Stimulated activated CD4-positive, alpha-beta T cell treated with anti-CD3 and anti-CD28 coated beads, Interleukin-4, amount 100 ng/mL, for 24 hours (primary cell): Measurements from ENCODE around the gene RAB11FIP4.

ENCODE experiments used
- DNase-seq: peaks from one replicate; pipeline ENCODE4 v3.0.0-alpha.2; 2020

The RAB11FIP4 gene

DNA sequence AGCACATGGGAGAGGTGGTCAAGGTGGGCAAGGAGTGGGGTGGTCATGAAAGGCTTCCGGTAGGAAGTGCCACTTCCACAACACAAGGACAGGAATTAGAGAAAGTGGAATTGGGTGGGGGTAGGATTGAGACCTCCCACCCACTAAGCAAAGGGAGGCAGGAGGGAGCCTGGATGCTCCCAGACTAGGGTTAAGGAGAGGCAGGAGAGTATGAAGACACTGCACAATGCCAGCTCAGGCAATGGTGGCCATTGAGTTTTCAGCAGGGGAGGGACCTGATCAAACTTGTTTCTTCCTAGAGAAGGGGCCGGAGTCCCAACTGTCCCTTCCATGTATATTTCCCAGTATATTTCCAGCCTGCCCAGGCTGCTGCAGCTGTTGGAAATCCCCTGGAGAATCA is 3.1 kb upstream of the RAB11FIP4 start:
- DNase-seq, result no peak

GRCh38 chr17:31388770-31389656 is 2.5 kb upstream of the RAB11FIP4 start:
- peak; percentile 30 for DNase-seq

DNA sequence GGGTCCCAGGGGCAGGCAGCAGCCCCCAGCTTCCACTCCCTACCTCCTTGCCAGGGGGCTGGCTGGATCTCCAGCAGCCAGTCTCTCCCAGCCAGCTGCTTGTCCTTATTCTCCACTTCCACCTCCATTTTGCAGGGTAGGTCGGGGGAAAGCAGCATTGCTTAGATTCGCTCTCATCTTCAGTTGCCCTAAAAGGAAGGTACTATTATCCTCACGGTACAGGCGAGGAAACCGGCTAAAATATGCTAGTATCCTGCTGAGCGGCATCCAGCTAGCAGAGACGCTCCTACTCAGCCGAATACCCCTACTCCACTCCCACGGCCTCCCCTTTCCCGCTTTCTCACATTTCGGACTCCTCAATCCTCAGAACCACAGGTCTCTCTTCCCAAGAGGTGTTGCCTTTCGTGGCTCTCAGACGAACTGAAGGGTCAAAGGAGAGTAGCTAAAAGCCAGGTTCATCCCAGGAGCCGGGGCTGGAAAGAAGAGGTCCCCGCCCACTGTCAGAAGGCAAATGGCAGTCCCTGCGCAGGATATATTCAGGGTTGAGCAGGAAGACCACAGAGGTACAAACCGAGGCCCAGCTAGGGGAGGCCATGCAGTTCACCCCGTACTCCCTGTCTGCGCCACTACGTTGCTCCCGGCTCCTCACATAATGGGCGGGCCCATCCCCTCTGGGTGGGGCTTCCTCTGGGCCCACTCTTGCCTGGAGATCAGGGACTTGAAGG is 1.7 kb upstream of the RAB11FIP4 start:
- DNase-seq, result no peak

GRCh38 chr17:31390426-31390747 is 1.1 kb upstream of the RAB11FIP4 start:
- no peak for DNase-seq

- DNase-seq, result no peak
These were observed 553 bp upstream of the RAB11FIP4 start for GRCh38 chr17:31390748-31391495.

DNA sequence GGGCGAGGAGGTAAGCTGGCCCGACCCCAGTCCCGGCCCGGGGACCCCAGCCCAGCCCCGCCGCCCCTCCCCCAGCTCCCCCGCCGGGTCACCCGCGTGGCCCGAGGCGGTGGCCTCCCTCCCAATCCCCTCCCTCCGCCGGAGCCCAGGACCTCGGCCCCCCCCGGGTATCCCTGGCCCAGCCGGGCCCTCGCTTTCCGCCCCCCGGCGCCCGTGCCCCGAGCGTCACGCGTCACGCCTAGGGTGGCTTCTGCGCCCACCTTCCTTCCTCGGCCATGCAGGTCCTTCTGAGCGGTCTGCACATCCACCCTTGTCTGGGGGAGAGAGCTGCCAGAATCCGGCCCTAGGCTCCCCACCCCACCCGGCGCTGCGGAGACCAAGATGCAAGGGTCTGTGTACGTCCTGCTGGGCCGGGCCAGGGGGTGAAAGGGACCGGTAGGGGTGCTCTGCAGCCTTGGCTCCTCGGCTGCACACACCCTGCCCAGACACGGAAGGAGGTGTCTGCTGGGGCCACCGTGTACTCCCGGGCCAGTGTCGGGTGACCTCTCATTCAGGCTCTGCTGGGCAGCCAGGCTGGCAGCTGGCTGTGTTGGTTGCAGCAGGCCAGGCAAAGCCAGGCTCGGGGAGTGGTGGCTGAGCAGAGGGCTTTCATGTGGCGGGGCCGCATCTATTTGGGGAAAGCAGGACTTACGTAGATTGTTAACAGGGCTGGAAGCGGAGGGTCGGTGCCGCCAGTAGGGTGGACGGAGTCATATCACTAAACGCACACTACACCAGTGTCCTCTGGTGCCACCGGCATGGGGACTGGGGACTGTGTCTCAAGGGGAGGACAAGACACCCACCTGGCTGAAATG is 754 bp downstream of the RAB11FIP4 start:
- DNase-seq, result no peak

GRCh38 chr17:31392856-31393748 is 1.6 kb downstream of the RAB11FIP4 start:
- no peak for DNase-seq

DNA sequence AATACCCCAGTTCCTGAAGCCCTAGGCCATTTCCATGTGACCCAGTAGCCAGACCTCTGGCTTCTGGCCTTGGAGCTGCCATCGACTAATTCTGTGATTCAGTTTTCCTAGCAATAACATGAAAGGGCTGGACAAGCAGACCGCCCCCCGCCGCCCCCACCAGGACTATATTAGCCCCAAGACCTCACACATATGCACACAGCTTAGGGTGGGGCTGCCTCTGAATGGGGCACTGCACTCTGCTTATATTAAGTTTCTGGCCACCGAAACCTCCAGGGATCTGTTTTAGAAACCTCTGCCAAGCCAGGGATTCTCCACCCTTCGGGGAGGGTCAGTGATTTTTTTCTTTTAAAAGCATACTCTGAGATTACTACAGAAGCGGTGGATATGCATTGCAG is 2.3 kb downstream of the RAB11FIP4 start:
- DNase-seq, result no peak

DNA sequence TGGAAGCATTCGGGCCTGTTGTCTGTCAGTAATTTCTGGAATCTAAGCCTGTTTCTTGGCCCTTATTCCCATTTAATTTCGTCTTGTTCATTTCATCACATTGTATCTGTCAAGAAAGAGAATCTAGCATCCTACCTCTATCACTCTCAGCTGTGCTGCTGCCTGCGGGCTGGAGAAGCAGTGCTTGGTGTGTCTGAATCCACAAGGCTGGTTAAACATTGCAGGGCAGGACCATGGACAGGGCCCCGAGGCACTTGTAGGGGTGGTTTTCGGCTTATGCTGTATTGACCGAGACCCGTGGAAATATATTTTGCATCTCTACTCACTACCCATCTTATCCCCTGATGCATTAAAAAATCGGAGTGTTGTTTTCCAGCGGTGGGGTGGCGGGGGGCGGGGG is 3.1 kb downstream of the RAB11FIP4 start:
- DNase-seq, result peak; percentile 37

GRCh38 chr17:31397256-31397939 is 5.9 kb downstream of the RAB11FIP4 start:
- DNase-seq, result no peak

DNA sequence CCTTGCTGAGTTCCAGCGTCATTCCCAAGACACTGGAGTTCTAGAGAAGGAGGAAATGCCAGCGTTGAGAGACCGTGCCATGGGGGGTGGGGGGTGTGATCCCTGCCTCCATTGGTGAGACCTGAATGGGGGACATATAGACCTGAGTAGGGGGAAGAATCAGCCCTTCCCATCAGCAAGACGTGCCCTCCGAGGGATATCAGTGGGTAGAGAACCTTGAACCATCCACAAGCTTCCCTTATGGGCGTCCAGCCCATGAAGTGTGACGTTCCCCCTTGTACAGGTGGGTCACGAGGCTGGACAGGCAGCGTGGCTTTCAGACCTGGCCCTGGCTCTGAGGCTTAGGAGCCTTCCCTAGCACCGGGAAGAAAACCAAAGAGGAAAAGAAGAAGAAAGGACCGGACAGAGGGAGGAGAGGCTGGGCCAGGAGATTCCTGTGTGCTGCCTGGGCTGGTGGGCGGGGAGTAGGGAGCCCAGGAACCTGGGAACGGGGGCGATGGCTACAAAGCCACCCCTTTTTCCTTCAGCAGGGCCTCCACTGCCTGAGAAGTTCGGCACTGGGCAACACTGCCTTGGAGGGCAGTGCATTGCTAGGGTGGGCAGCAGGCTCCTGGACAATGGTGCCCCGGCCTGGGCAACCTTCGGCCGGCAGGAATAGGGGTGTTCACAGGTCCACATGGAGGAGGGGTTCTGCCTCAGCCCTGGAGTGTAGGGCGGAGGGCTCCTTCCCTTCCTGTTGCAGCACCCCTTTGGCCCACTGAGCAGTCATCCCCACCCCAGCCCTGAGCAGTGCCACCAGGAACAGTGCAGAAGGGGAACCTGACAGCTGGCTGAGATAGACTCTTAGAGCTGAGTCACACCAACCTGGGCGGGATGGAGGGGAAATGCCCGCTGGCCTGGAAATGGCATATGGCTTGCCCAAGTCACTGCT is 7.2 kb downstream of the RAB11FIP4 start:
- no peak for DNase-seq

DNA sequence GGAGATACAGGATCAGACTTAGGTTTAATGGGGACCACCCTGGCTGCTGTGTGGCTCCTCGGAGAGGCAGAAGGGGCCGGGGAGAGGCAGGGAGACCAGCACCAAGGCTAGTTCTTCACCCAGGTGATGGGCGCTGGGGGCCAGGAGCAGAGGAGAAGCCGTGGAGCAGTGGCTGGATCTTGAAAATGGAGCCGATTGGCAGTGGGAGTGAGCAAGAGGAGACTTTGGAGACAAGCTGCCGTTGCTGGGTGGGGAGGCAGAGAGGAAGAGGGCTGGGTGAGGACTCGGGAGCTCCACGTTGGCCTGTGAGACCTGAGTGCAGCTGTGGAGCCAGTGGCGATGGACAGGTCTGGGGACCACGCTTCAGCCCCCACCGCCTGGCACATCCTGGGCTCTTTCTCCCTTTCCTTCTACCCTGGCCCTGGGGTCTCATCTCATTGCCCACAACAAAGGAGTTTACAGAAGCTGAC is 9.0 kb downstream of the RAB11FIP4 start:
- DNase-seq, result no peak

- no peak for DNase-seq
These were observed 10.2 kb downstream of the RAB11FIP4 start for GRCh38 chr17:31401456-31402254.

DNA sequence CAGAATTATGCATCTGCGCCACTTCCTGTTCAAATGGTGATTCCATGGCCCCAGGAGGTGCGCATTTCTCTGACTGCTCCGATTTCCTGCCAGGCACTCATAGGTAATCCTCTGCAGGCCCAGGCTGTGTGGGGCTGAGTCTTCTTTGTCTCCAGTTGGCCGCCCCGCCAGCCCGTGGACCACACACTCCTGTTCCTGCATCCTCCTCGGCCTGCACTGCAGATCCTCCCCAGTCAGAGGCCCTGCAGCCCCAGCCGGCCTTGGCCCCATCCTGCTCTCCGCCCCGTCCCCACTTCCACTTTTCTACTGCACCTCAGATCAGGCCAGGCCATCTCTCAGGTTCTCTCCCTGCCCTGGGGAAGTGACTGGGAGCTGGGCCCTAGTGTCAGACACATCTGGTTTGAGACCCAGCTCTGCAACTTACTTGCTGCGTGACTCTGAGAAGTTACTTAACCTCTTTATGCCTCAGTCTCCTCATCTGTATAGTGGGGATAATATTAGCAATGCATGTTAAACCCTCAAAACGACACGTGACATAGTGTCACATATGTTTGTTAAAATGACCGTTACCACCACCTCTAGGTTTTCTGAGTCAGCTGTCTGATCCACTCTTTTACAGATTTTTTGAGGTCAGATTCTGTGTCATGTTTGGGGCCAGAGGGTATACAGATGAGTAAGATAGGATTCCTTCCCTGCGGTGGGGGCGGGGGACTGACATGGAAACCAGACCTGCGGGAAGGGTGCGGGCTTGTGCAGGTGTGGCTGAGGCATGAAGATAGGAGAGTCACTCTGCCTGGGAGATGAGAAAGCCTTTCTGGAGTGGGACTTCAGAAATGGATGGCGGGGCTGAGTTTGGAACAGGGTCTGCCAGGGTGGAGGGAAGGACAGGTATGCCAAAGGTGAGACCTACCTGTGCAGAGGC is 12.8 kb downstream of the RAB11FIP4 start:
- no peak for DNase-seq

GRCh38 chr17:31405890-31406371 is 14.5 kb downstream of the RAB11FIP4 start:
- DNase-seq, result no peak

DNA sequence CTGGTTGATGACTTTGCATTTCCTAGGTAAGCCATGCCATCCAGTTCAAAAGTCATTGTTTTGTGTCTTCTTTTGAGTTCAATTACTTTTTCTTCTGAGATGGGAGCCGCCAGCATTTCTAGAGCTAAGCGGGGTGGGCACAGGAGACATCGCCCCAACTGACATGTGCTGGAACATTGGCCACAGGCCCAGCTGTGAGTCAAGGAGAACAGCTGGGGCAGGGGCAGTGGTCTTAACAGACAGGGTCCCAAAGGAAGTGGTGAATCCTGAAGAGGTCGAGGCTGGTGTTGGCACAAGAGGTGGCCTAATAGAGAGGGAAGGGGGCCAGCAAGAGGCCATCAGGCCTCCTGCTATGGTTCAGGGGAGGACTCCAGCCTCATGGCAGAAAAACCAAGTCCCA is 17.1 kb downstream of the RAB11FIP4 start:
- no peak for DNase-seq

DNA sequence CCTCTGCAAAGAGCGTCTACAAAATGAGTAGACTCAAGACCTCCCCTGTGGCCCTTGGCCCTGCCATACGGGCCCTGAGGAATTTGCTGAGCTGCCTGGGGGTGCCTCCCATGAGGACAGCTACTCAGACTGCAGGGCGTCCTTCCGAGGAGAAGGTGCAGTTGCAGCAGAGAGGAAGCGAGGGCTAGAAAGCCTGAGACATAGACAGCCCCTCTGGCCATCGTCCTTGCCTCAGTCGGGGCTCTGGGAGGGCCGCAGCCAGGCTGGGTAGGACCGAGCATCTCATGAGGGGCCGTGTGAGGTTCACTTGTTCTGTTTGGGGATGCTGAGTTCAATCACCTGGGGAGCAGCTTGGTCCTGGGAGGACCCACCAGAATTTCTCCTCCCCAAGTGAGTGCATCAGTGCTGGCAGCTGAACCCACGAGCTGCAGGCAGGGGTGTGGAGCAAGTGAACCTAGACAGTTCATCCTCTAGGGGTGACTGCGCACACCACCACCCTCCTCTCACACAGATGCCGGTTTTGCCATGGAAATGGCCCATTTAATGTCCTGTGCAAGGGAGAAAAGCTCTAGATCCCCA is 20.3 kb downstream of the RAB11FIP4 start:
- no peak for DNase-seq
